Stimulated activated CD4-positive, alpha-beta T cell treated with anti-CD3 and anti-CD28 coated beads, Interleukin-1b, Interleukin-23, amount 100 ng/mL, for 1 hour (primary cell): ENCODE data around the gene FCER1G.

Experiments
- DNase-seq, 2 donors: peaks; one replicate each; pipeline ENCODE4 v3.0.0-alpha.2; 2020; ENCODE audit warnings: low read depth in 2 of 2

Gene FCER1G

GRCh38 chr1:161215076-161215475 lies at the start of gene FCER1G:
FCER1G (plus strand) TSS chr1:161215295; CDS start chr1:161215322, 27 bp downstream.
- DNase-seq: no peak

- peak; percentile 71 to 74 for DNase-seq
Observed at GRCh38 chr1:161165742-161166668, 49.1 kb upstream of the FCER1G start, which contains the start of gene PPOX. PPOX (plus strand) TSS chr1:161166426; CDS start chr1:161166848, 422 bp downstream.

- no peak for DNase-seq
Observed at GRCh38 chr1:161166669-161167548, 48.2 kb upstream of the FCER1G start.

GRCh38 chr1:161168906-161169305 lies 46.2 kb upstream of the FCER1G start:
- DNase-seq: no peak

- DNase-seq: no peak
Observed at GRCh38 chr1:161171191-161171590, 43.9 kb upstream of the FCER1G start.

- no peak for DNase-seq
Observed at GRCh38 chr1:161171696-161172095, 43.4 kb upstream of the FCER1G start.

GRCh38 chr1:161172349-161172748 lies 42.7 kb upstream of the FCER1G start:
- no peak for DNase-seq

GRCh38 chr1:161172776-161173376 lies 42.2 kb upstream of the FCER1G start:
- DNase-seq: no peak

GRCh38 chr1:161173711-161174110 lies 41.4 kb upstream of the FCER1G start:
- no peak for DNase-seq

- DNase-seq: no peak
Observed at GRCh38 chr1:161174911-161175310, 40.2 kb upstream of the FCER1G start.

GRCh38 chr1:161175771-161176453 lies 39.2 kb upstream of the FCER1G start:
- DNase-seq: no peak

- DNase-seq: no peak
Observed at GRCh38 chr1:161176468-161177111, 38.5 kb upstream of the FCER1G start.

- DNase-seq: peak; percentile 85 to 99
Observed at GRCh38 chr1:161177112-161177935, 37.8 kb upstream of the FCER1G start, which contains the start of gene B4GALT3. B4GALT3 (minus strand) TSS chr1:161177507; CDS start chr1:161176060, 1,447 bp downstream.

GRCh38 chr1:161177936-161178244 lies 37.2 kb upstream of the FCER1G start:
- no peak for DNase-seq

- DNase-seq: no peak
Observed at GRCh38 chr1:161179698-161180097, 35.4 kb upstream of the FCER1G start.

GRCh38 chr1:161180639-161181038 lies 34.5 kb upstream of the FCER1G start:
- no peak for DNase-seq

- DNase-seq: no peak
Observed at GRCh38 chr1:161182214-161182613, 32.9 kb upstream of the FCER1G start.

- peak in 1 of 2 donors; percentile 50 for DNase-seq
Observed at GRCh38 chr1:161185282-161185682, 29.8 kb upstream of the FCER1G start.

GRCh38 chr1:161185732-161186311 lies 29.3 kb upstream of the FCER1G start:
- no peak for DNase-seq

- DNase-seq: no peak
Observed at GRCh38 chr1:161187311-161187710, 27.8 kb upstream of the FCER1G start.
